H9 (cell line): ENCODE data around the gene ARHGAP8. TPM values are rescaled to one million over a fixed set of nuclear protein-coding genes. Genes with fewer than 3 reads are reported as not detected.

Source experiments
- DNase-seq: peaks from one replicate; pipeline ENCODE4 v3.0.0-alpha.2; 2017
- H2AFZ ChIP-seq: one replicate; pipeline ENCODE4 v1.6.1; 2013; ENCODE audit warnings: mild to moderate bottlenecking, low read length, control low read depth, moderate library complexity
- H2AK5ac ChIP-seq: 2 replicates; pipeline ENCODE4 v1.6.1; 2013; ENCODE audit warnings: low read length, control low read depth, mixed read lengths; ENCODE audit not compliant: insufficient read length
- H2BK120ac ChIP-seq: one replicate; pipeline ENCODE4 v1.6.1; 2013; ENCODE audit warnings: low read depth, mild to moderate bottlenecking, low read length, control low read depth, inconsistent platforms; ENCODE audit not compliant: poor library complexity, severe bottlenecking
- H2BK12ac ChIP-seq: 2 replicates; pipeline ENCODE4 v1.6.1; 2013; ENCODE audit warnings: low read length, control low read depth, mixed read lengths, low read depth; ENCODE audit not compliant: insufficient read length
- H2BK15ac ChIP-seq: 2 replicates; pipeline ENCODE4 v1.6.1; 2013; ENCODE audit warnings: low read depth, low read length, control low read depth
- H2BK20ac ChIP-seq: one replicate; pipeline ENCODE4 v1.6.1; 2013; ENCODE audit warnings: low read depth, mild to moderate bottlenecking, low read length, control low read depth, inconsistent platforms; ENCODE audit not compliant: poor library complexity, severe bottlenecking
- H2BK5ac ChIP-seq: 2 replicates; pipeline ENCODE4 v1.6.1; 2013; ENCODE audit warnings: low read length, control low read depth, mixed read lengths; ENCODE audit not compliant: insufficient read length
- H3K14ac ChIP-seq: 2 replicates; pipeline ENCODE4 v1.6.1; 2013; ENCODE audit warnings: low read length, control low read depth; ENCODE audit not compliant: insufficient read depth
- H3K18ac ChIP-seq: 2 replicates; pipeline ENCODE4 v1.6.1; 2013; ENCODE audit warnings: low read depth, mild to moderate bottlenecking, mixed read lengths, low read length, control low read depth; ENCODE audit not compliant: insufficient read length
- H3K23ac ChIP-seq: 2 replicates; pipeline ENCODE4 v1.6.1; 2013; ENCODE audit warnings: low read length, control low read depth, mixed read lengths, low read depth; ENCODE audit not compliant: insufficient read length
- H3K23me2 ChIP-seq: 2 replicates; pipeline ENCODE4 v1.6.1; 2013; ENCODE audit warnings: low read depth, mild to moderate bottlenecking, mixed read lengths, low read length, control low read depth; ENCODE audit not compliant: insufficient read length, poor library complexity, severe bottlenecking
- H3K27ac ChIP-seq: 2 replicates; pipeline ENCODE4 v1.5.1; 2013; ENCODE audit warnings: low read length, control low read depth, mixed read lengths, low read depth; ENCODE audit not compliant: insufficient read length
- H3K27me3 ChIP-seq: 2 replicates; pipeline ENCODE4 v1.6.1; 2013; ENCODE audit warnings: low read length, control low read depth, inconsistent platforms; ENCODE audit not compliant: insufficient read depth
- H3K4ac ChIP-seq: 2 replicates; pipeline ENCODE4 v1.6.1; 2013; ENCODE audit warnings: low read depth, mild to moderate bottlenecking, control low read depth, inconsistent platforms, low read length, moderate library complexity
- H3K4me1 ChIP-seq: 2 replicates; pipeline ENCODE4 v1.6.1; 2013; ENCODE audit warnings: low read length, control low read depth, inconsistent platforms; ENCODE audit not compliant: insufficient read depth
- H3K4me2 ChIP-seq: 2 replicates; pipeline ENCODE4 v1.6.1; 2013; ENCODE audit warnings: low read length, control low read depth, mixed read lengths; ENCODE audit not compliant: insufficient read length, insufficient read depth
- H3K56ac ChIP-seq: 2 replicates; pipeline ENCODE4 v1.6.1; 2013; ENCODE audit warnings: low read depth, mild to moderate bottlenecking, mixed read lengths, low read length, control low read depth; ENCODE audit not compliant: insufficient read length
- H3K79me1 ChIP-seq: 2 replicates; pipeline ENCODE4 v1.6.1; 2013; ENCODE audit warnings: low read depth, mild to moderate bottlenecking, moderate library complexity, low read length, control low read depth, inconsistent platforms; ENCODE audit not compliant: insufficient read depth, poor library complexity, severe bottlenecking
- H3K79me2 ChIP-seq: 2 replicates; pipeline ENCODE4 v1.6.1; 2013; ENCODE audit warnings: low read length, control low read depth, inconsistent platforms; ENCODE audit not compliant: insufficient read depth
- H3K9ac ChIP-seq: 2 replicates; pipeline ENCODE4 v1.6.1; 2013; ENCODE audit warnings: low read length, control low read depth, mixed read lengths; ENCODE audit not compliant: insufficient read length; ENCODE audit errors: extremely low read depth
- H3K9me3 ChIP-seq: one replicate; pipeline ENCODE4 v1.6.1; 2013; ENCODE audit warnings: low read depth, low read length, inconsistent platforms; ENCODE audit not compliant: control insufficient read depth
- H3T11ph ChIP-seq: one replicate; pipeline ENCODE4 v1.6.1; 2013; ENCODE audit warnings: mild to moderate bottlenecking, low read length, control low read depth, inconsistent platforms
- H4K20me1 ChIP-seq: one replicate; pipeline ENCODE4 v1.6.1; 2013; ENCODE audit not compliant: control insufficient read depth, insufficient read length, insufficient read depth
- H4K5ac ChIP-seq: 2 replicates; pipeline ENCODE4 v1.6.1; 2013; ENCODE audit warnings: low read depth, mild to moderate bottlenecking, mixed read lengths, low read length, control low read depth; ENCODE audit not compliant: insufficient read length
- H4K8ac ChIP-seq: replicated peaks from 2 replicates; pipeline ENCODE4 v1.6.1; 2013; ENCODE audit warnings: low read length, control low read depth, mixed read lengths, low read depth; ENCODE audit not compliant: insufficient read length
- H4K91ac ChIP-seq: 2 replicates; pipeline ENCODE4 v1.6.1; 2013; ENCODE audit warnings: low read depth, mild to moderate bottlenecking, moderate library complexity, mixed read lengths, low read length, control low read depth; ENCODE audit not compliant: insufficient read length
- H3K27ac Mint-ChIP-seq, 3 experiments: 2 replicates in 2 of 3; 3 replicates in 1 of 3; pipeline ENCODE4 v1.8.0; 2020 to 2021; ENCODE audit warnings: mixed read lengths in 3 of 3, mild to moderate bottlenecking in 1 of 3, moderate library complexity in 1 of 3
- H3K27me3 Mint-ChIP-seq: 2 replicates; pipeline ENCODE4 v1.8.0; 2021; ENCODE audit warnings: low read depth, mild to moderate bottlenecking, moderate library complexity, mixed read lengths
- H3K36me3 Mint-ChIP-seq, 3 experiments: 2 replicates in 2 of 3; 3 replicates in 1 of 3; pipeline ENCODE4 v1.8.0; 2020 to 2021; ENCODE audit warnings: low read depth in 3 of 3, mixed read lengths in 3 of 3; ENCODE audit not compliant: insufficient read depth in 1 of 3
- H3K4me1 Mint-ChIP-seq, 2 experiments: 2 replicates each; pipeline ENCODE4 v1.8.0; 2020; ENCODE audit warnings: mixed read lengths in 2 of 2
- H3K4me3 Mint-ChIP-seq, 2 experiments: 2 replicates in 1 of 2; 3 replicates in 1 of 2; pipeline ENCODE4 v1.8.0; 2020 to 2021; ENCODE audit warnings: mild to moderate bottlenecking in 2 of 2, mixed read lengths in 2 of 2, moderate library complexity in 1 of 2
- H3K9me3 Mint-ChIP-seq, 2 experiments: 2 replicates in 1 of 2; 3 replicates in 1 of 2; pipeline ENCODE4 v1.8.0; 2020; ENCODE audit warnings: mild to moderate bottlenecking in 2 of 2, mixed read lengths in 2 of 2, moderate library complexity in 1 of 2
- WGBS: extraction: QIAGEN DNeasy Blood & Tissue Kit; methylation state at CpG from one replicate; pipeline ENCODE4 v1.1.7; 2013; ENCODE audit warnings: missing lambda C conversion rate, low lambda C conversion rate, mixed read lengths; ENCODE audit not compliant: insufficient read length; ENCODE audit errors: extremely low coverage; 5-methylcytosine and 5-hydroxymethylcytosine counted together
- total RNA-seq: library from RNA; stranded (reverse); gene quantifications from 2 replicates; pipeline ENCODE4 v1.2.1, GENCODE V29; 2021
- TF ChIP-seq, protein P1 (sequence below): fragments of 200-600 bp; sonication (generic); conservative IDR thresholded peaks from 3 replicates; pipeline ENCODE4 v1.8.0; 2021; ENCODE audit warnings: antibody characterized with exemption, mild to moderate bottlenecking

ARHGAP8 gene
- total RNA-seq, 1 experiment from 2014 or later, result 35.4 TPM

DNA sequence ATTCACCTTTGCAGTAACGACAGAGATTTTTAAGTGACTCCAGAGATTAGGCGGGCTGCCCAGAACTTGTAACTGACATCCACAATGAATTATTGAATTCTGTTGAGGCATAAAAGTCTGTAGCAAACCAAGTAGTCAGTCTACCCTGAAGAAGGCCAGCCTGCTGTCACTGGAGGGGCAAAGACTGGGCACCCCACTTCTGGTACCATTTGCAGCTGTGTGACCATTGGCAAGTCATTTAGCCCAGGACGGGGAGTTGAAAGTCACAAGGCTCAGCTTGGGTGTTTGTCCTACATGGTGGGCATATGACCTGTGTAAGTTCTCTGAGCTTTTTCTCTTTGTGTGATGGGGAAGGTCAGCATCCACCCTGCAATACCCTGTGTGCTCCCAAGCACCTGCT, 119.4 kb downstream of the ARHGAP8 start:
- TF ChIP-seq, protein P1, sequence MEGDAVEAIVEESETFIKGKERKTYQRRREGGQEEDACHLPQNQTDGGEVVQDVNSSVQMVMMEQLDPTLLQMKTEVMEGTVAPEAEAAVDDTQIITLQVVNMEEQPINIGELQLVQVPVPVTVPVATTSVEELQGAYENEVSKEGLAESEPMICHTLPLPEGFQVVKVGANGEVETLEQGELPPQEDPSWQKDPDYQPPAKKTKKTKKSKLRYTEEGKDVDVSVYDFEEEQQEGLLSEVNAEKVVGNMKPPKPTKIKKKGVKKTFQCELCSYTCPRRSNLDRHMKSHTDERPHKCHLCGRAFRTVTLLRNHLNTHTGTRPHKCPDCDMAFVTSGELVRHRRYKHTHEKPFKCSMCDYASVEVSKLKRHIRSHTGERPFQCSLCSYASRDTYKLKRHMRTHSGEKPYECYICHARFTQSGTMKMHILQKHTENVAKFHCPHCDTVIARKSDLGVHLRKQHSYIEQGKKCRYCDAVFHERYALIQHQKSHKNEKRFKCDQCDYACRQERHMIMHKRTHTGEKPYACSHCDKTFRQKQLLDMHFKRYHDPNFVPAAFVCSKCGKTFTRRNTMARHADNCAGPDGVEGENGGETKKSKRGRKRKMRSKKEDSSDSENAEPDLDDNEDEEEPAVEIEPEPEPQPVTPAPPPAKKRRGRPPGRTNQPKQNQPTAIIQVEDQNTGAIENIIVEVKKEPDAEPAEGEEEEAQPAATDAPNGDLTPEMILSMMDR, result no peak
- Histone ChIP-seq H2BK120ac (no peak overlapping the region), H4K20me1 (no peaks in the 10 kb centered on the region), H3K23me2 (no peaks in the 10 kb centered on the region), H3K9me3 (peaks cover 8% of the 10 kb centered on the region), H3K14ac (no peak overlapping the region), H3K23ac (no peak overlapping the region), H3K4ac (no peak overlapping the region), H3K4me2 (no peak overlapping the region), H3K56ac (no peak overlapping the region), H3K79me2 (no peaks in the 10 kb centered on the region), H3K4me1 (no peaks in the 10 kb centered on the region), H2BK5ac (no peak overlapping the region), H3K18ac (no peak overlapping the region), H3K79me1 (no peaks in the 10 kb centered on the region), H4K91ac (no peak overlapping the region), H4K8ac (no peak overlapping the region), H4K5ac (no peak overlapping the region), H3T11ph (no peak overlapping the region), H2AFZ (no peak overlapping the region), H2BK20ac (no peak overlapping the region), H3K27me3 (no peaks in the 10 kb centered on the region), H2AK5ac (no peak overlapping the region), H2BK15ac (no peak overlapping the region), H3K27ac (no peak overlapping the region), H2BK12ac (no peak overlapping the region), H3K9ac (no peak overlapping the region)
- no peak overlapping the region for H3K27ac Mint-ChIP-seq
- peaks cover 21 to 35% (median 28%) of the 10 kb centered on the region in 3 experiments for H3K36me3 Mint-ChIP-seq
- H3K9me3 Mint-ChIP-seq, result peaks cover 15% of the 10 kb centered on the region in 2 experiments
- no peak for DNase-seq
- no CpG with 5 or more reads among the region's 3 CpGs for WGBS
- no peak overlapping the region for H3K4me3 Mint-ChIP-seq
- H3K4me1 Mint-ChIP-seq, result peaks cover 8 to 21% of the 10 kb centered on the region in 2 experiments
- H3K27me3 Mint-ChIP-seq, result peaks cover 1% of the 10 kb centered on the region; the same call in 1 of the 2 replicates
